K562 (cell line): ENCODE data around the gene IL1RN. TPM values are rescaled to one million over a fixed set of nuclear protein-coding genes. Genes with fewer than 3 reads are reported as not detected.

Experiments used
- ATAC-seq: fragments of 200-7000 bp; cut with Tn5 transposase; 3 replicates; pipeline ENCODE4 v1.9.1; 2020; ENCODE audit warnings: moderate library complexity
- BruUV-seq: library from RNA; stranded (reverse); fragments of 400-500 nt; replicated peaks from 2 replicates; lab custom pipeline; 2021; lab: Mats Ljungman, UMichigan
- CTCF ChIA-PET: fragments of 300-600 bp; formaldehyde crosslinking; extraction: SDS; loops from one replicate; lab custom pipeline; 2021; ENCODE audit warnings: low intra/inter-chr PET ratio; lab: Yijun Ruan, JAX
- POLR2A ChIA-PET: fragments of 300-600, 350-650 bp; sonication (Branson Sonifier 250); formaldehyde crosslinking; extraction: SDS; loops from one replicate; lab custom pipeline; 2021; ENCODE audit warnings: antibody characterized with exemption, inconsistent platforms; lab: Yijun Ruan, JAX
- DNase-seq, 4 experiments: peaks; one replicate each; pipeline versions ENCODE4 v3.0.0 to v3.0.0-alpha.2; 2011 to 2018; ENCODE audit warnings: low spot score in 3 of 4, mixed read lengths in 3 of 4; ENCODE audit errors: extremely low read depth in 1 of 4
- FAIRE-seq: peaks from 2 replicates; lab custom pipeline; 2011; peaks lifted over from hg19 to GRCh38; lab: Jason Lieb, UNC
- H2AFZ ChIP-seq: 2 replicates; pipeline ENCODE4 v1.6.0; 2011; ENCODE audit warnings: low read depth, low read length, control low read depth, inconsistent platforms
- H3K27ac ChIP-seq: fragments of 200-600 bp; 3 replicates; pipeline ENCODE4 v1.8.0; 2011; ENCODE audit warnings: low read depth, mild to moderate bottlenecking, control low read depth, inconsistent platforms, low read length, moderate library complexity, mixed read lengths; ENCODE audit errors: extremely low read depth
- H3K27me3 ChIP-seq, 2 experiments: fragments of 300-600 bp in 1 of 2; 2 replicates in 1 of 2; 3 replicates in 1 of 2; pipeline versions ENCODE4 v1.6.0 to v1.8.0; 2011; ENCODE audit warnings: inconsistent platforms in 2 of 2, low read length in 2 of 2, mild to moderate bottlenecking in 1 of 2, mixed read lengths in 1 of 2, moderate library complexity in 1 of 2; ENCODE audit not compliant: control insufficient read depth in 2 of 2, insufficient read depth in 2 of 2
- H3K36me3 ChIP-seq: fragments of 300-600 bp; 3 replicates; pipeline ENCODE4 v1.8.0; 2011; ENCODE audit warnings: mild to moderate bottlenecking, low read length, inconsistent platforms; ENCODE audit not compliant: control insufficient read depth, insufficient read depth
- H3K4me1 ChIP-seq, 2 experiments: fragments of 200-600 bp in 1 of 2; replicated peaks in 1 of 2; 2 replicates in 1 of 2; 3 replicates in 1 of 2; pipeline versions ENCODE4 v1.5.1 to v1.8.0; 2011; ENCODE audit warnings: inconsistent platforms in 2 of 2, low read length in 2 of 2, mild to moderate bottlenecking in 1 of 2, mixed read lengths in 1 of 2, moderate library complexity in 1 of 2; ENCODE audit not compliant: control insufficient read depth in 2 of 2, insufficient read depth in 2 of 2
- H3K4me2 ChIP-seq: 2 replicates; pipeline ENCODE4 v1.6.1; 2011; ENCODE audit warnings: low read length, control low read depth, inconsistent platforms, mixed read lengths; ENCODE audit not compliant: insufficient read depth
- H3K4me3 ChIP-seq: fragments of 200-600 bp; sonication (generic), shearing (Covaris generic); 2 replicates; pipeline ENCODE4 v1.5.1; 2016; ENCODE audit warnings: control low read depth, inconsistent platforms
- H3K79me2 ChIP-seq: fragments of 200-600 bp; 3 replicates; pipeline ENCODE4 v1.8.0; 2011; ENCODE audit warnings: low read length, inconsistent platforms; ENCODE audit not compliant: control insufficient read depth, insufficient read depth
- H3K9ac ChIP-seq, 2 experiments: 2 replicates each; pipeline versions ENCODE4 v1.6.0 to v1.6.1; 2011; ENCODE audit warnings: low read depth in 2 of 2, low read length in 2 of 2, control low read depth in 1 of 2, inconsistent platforms in 1 of 2, mild to moderate bottlenecking in 1 of 2, mixed read lengths in 1 of 2; ENCODE audit not compliant: insufficient read depth in 1 of 2
- H3K9me1 ChIP-seq: one replicate; pipeline ENCODE4 v1.6.0; 2011; ENCODE audit warnings: inconsistent platforms, mild to moderate bottlenecking, low read length, moderate library complexity; ENCODE audit not compliant: control insufficient read depth, insufficient read depth
- H3K9me3 ChIP-seq: replicated peaks from 2 replicates; pipeline ENCODE4 v1.5.1; 2011; ENCODE audit warnings: low read depth, low read length, inconsistent platforms; ENCODE audit not compliant: control insufficient read depth, insufficient read depth
- H4K20me1 ChIP-seq: replicated peaks from 2 replicates; pipeline ENCODE4 v1.6.1; 2011; ENCODE audit warnings: low read length, inconsistent platforms, mixed read lengths; ENCODE audit not compliant: control insufficient read depth, insufficient read depth
- E2F5 ChIP-seq: sonication (generic); formaldehyde crosslinking; IDR thresholded peaks from 2 replicates; pipeline ENCODE4 v1.8.0; 2022; ENCODE audit warnings: mild to moderate bottlenecking, missing genetic modification reagents
- EZH2 ChIP-seq: IDR thresholded peaks from 2 replicates; pipeline ENCODE4 v1.6.1; 2012; ENCODE audit warnings: low read depth, mild to moderate bottlenecking, inconsistent platforms, low read length, borderline replicate concordance
- KLF10 ChIP-seq: fragments of 250-450 bp; sonication (Bioruptor Pico); IDR thresholded peaks from 2 replicates; pipeline ENCODE4 v1.6.1; 2021; ENCODE audit warnings: matching md5 sums
- RBM22 ChIP-seq: fragments of 200-400 bp; formaldehyde crosslinking; IDR thresholded peaks from 2 replicates; pipeline ENCODE4 v1.6.1; 2018; ENCODE audit warnings: low read length, low read depth; ENCODE audit not compliant: poor library complexity, severe bottlenecking
- ZFPM2 ChIP-seq: fragments of 250-450 bp; sonication (Bioruptor Pico); IDR thresholded peaks from 2 replicates; pipeline ENCODE4 v1.5.1; 2022; ENCODE audit warnings: mild to moderate bottlenecking
- WGBS: fragments of 100-300 bp; shearing (Covaris generic); methylation state at CpG from one replicate; pipeline ENCODE4 v1.1.6; 2016; ENCODE audit warnings: low coverage, mixed read lengths; ENCODE audit not compliant: insufficient coverage; ENCODE audit errors: missing lambda C conversion rate; 5-methylcytosine and 5-hydroxymethylcytosine counted together
- in situ Hi-C: fragments of 300-500 bp; cut with MboI; formaldehyde crosslinking; loops from 4 replicates; pipeline ENCODE4 v1.15.0; 2018; ENCODE audit warnings: inconsistent platforms, mixed read lengths
- intact Hi-C: fragments of 100-400 bp; cut with micrococcal nuclease; formaldehyde crosslinking; loops from 2 replicates; pipeline ENCODE4 v1.14.2; 2022
- polyA plus RNA-seq, 8 experiments: library from polyadenylated mRNA; depleted of rRNA in 4 of 8; stranded (reverse) in 5 of 8; unstranded in 3 of 8; fragments of >200 nt; fragmentation: Nextera tagmentation in 2 of 8; fragmentation: Illumina TruSeq in 1 of 8; extraction: Ambion mirVana in 2 of 8; extraction: Trizol in 1 of 8; gene quantifications; 2 replicates each; pipeline versions ENCODE4 v1.2.1 to v1.2.3, GENCODE V29; 2011 to 2014; ENCODE audit warnings: inconsistent platforms in 1 of 8, missing spikeins in 1 of 8
- total RNA-seq, 7 experiments: library from RNA; depleted of rRNA in 6 of 7; stranded (reverse); fragments of >200 nt in 6 of 7; fragmentation: Illumina TruSeq in 2 of 7; extraction: Trizol in 2 of 7; gene quantifications; 2 replicates each; pipeline versions ENCODE4 v1.2.1 to v1.2.3, GENCODE V29; 2011 to 2021; ENCODE audit warnings: low replicate concordance in 1 of 7

IL1RN gene
- total and polyA plus RNA-seq, 9 of the 15 experiments (the other 6 are each of a cell fraction or from before 2014, with no cell fraction given) = 0.13 TPM; not detected in 8

- Histone ChIP-seq H3K36me3 (no peaks in the 10 kb centered on the region), H3K9me3 (no peaks in the 10 kb centered on the region), H3K4me1 (peaks cover 15 to 20% of the 10 kb centered on the region in 2 experiments; a peak in 4 of 5 replicates), H3K9ac (no peak overlapping the region), H3K4me3 (no peak overlapping the region), H2AFZ (no peak overlapping the region), H4K20me1 (no peaks in the 10 kb centered on the region), H3K79me2 (no peaks in the 10 kb centered on the region), H3K4me2 (no peak overlapping the region), H3K9me1 (no peaks in the 10 kb centered on the region), H3K27ac (no peak overlapping the region), H3K27me3 (no peaks in the 10 kb centered on the region)
- in situ Hi-C loops = no loop called here
- FAIRE-seq (no peak), DNase-seq (no peak), ATAC-seq (no peak)
- TF ChIP-seq ZFPM2 (CRISPR knock-in tag) (no peak), KLF10 (CRISPR knock-in tag) (no peak), E2F5 (CRISPR knock-in tag) (no peak), RBM22 (no peak), EZH2 (no peak)
- BruUV-seq = no TSS peak
- WGBS = 70% methylated on average over 10 of the region's 10 CpGs
- ChIA-PET POLR2A (interaction anchor here (0.7 to 4.7 kb wide), 4 partner anchors 10 to 36 kb away, joined by 3 to 32 read pairs (median 3); partner anchors contain the start of gene PSD4), CTCF (no interaction called here)
- intact Hi-C loops = no loop called here
These were observed 37.7 kb downstream of the IL1RN start for GRCh38 chr2:113164930-113165585.
